HL-60 (cell line): ENCODE data around the gene PTPRN2.

Experiments used
- DNase-seq, 2 experiments: peaks; one replicate each; pipeline ENCODE4 v3.0.0-alpha.2; 2010 to 2020; ENCODE audit warnings: low read depth in 1 of 2, low spot score in 1 of 2
- H3K27ac ChIP-seq: fragments of 250-450 bp; sonication (Bioruptor Pico); replicated peaks from 2 replicates; pipeline ENCODE4 v1.5.1; 2020; ENCODE audit warnings: mild to moderate bottlenecking, moderate library complexity
- H3K27me3 ChIP-seq: fragments of 250-450 bp; sonication (Bioruptor Pico); 2 replicates; pipeline ENCODE4 v1.5.1; 2021; ENCODE audit warnings: mild to moderate bottlenecking, moderate library complexity; ENCODE audit not compliant: insufficient read depth, poor library complexity, severe bottlenecking
- H3K4me3 ChIP-seq: replicated peaks from 2 replicates; pipeline ENCODE4 v1.5.1; 2011; ENCODE audit warnings: mild to moderate bottlenecking, control low read depth, low read length; ENCODE audit not compliant: insufficient read depth
- GABPA ChIP-seq: IDR thresholded peaks from 2 replicates; pipeline ENCODE4 v1.6.1; 2012; ENCODE audit warnings: low read depth
- POLR2AphosphoS5 ChIP-seq: IDR thresholded peaks from 2 replicates; pipeline ENCODE4 v1.6.1; 2012; ENCODE audit warnings: low read depth
- SPI1 ChIP-seq: IDR thresholded peaks from 2 replicates; pipeline ENCODE4 v1.6.1; 2012; ENCODE audit warnings: low read depth, mild to moderate bottlenecking, borderline replicate concordance
- TF ChIP-seq, protein P1 (sequence below): IDR thresholded peaks from 2 replicates; pipeline ENCODE4 v1.6.1; 2012; ENCODE audit warnings: low read depth; ENCODE audit not compliant: insufficient replicate concordance
- TF ChIP-seq, protein P2 (sequence below): IDR thresholded peaks from one replicate; pipeline ENCODE4 v1.5.1; 2011; ENCODE audit warnings: low read length, control low read depth, inconsistent platforms; ENCODE audit not compliant: insufficient read depth

Gene PTPRN2

DNA sequence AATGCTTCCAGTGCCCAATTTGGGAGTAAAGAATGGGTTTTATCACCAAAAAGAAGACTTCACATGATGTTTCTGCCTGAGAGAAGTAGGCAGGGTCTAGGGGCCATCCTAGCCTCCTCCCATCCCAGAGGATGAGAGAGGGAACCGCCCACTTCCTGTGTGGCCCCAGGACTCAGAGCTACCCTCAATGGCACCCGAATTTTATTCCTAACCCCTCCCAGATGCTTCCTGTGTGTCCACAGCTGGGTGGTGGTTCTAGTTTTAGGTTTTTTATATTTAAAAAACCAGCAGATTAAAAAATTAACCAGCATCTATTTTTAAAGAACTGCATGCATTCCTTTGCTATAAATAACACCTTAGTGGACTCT lies 583.5 kb downstream of the PTPRN2 start:
- H3K27me3 ChIP-seq, result no peaks in the 10 kb centered on the region
- H3K27ac ChIP-seq, result no peak overlapping the region
- TF ChIP-seq SPI1 (no peak), GABPA (no peak), POLR2AphosphoS5 (no peak)
- TF ChIP-seq, protein P1, sequence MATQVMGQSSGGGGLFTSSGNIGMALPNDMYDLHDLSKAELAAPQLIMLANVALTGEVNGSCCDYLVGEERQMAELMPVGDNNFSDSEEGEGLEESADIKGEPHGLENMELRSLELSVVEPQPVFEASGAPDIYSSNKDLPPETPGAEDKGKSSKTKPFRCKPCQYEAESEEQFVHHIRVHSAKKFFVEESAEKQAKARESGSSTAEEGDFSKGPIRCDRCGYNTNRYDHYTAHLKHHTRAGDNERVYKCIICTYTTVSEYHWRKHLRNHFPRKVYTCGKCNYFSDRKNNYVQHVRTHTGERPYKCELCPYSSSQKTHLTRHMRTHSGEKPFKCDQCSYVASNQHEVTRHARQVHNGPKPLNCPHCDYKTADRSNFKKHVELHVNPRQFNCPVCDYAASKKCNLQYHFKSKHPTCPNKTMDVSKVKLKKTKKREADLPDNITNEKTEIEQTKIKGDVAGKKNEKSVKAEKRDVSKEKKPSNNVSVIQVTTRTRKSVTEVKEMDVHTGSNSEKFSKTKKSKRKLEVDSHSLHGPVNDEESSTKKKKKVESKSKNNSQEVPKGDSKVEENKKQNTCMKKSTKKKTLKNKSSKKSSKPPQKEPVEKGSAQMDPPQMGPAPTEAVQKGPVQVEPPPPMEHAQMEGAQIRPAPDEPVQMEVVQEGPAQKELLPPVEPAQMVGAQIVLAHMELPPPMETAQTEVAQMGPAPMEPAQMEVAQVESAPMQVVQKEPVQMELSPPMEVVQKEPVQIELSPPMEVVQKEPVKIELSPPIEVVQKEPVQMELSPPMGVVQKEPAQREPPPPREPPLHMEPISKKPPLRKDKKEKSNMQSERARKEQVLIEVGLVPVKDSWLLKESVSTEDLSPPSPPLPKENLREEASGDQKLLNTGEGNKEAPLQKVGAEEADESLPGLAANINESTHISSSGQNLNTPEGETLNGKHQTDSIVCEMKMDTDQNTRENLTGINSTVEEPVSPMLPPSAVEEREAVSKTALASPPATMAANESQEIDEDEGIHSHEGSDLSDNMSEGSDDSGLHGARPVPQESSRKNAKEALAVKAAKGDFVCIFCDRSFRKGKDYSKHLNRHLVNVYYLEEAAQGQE, result no peak
- TF ChIP-seq, protein P2, sequence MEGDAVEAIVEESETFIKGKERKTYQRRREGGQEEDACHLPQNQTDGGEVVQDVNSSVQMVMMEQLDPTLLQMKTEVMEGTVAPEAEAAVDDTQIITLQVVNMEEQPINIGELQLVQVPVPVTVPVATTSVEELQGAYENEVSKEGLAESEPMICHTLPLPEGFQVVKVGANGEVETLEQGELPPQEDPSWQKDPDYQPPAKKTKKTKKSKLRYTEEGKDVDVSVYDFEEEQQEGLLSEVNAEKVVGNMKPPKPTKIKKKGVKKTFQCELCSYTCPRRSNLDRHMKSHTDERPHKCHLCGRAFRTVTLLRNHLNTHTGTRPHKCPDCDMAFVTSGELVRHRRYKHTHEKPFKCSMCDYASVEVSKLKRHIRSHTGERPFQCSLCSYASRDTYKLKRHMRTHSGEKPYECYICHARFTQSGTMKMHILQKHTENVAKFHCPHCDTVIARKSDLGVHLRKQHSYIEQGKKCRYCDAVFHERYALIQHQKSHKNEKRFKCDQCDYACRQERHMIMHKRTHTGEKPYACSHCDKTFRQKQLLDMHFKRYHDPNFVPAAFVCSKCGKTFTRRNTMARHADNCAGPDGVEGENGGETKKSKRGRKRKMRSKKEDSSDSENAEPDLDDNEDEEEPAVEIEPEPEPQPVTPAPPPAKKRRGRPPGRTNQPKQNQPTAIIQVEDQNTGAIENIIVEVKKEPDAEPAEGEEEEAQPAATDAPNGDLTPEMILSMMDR, result no peak
- DNase-seq, result no peak
- no peak overlapping the region for H3K4me3 ChIP-seq

DNA sequence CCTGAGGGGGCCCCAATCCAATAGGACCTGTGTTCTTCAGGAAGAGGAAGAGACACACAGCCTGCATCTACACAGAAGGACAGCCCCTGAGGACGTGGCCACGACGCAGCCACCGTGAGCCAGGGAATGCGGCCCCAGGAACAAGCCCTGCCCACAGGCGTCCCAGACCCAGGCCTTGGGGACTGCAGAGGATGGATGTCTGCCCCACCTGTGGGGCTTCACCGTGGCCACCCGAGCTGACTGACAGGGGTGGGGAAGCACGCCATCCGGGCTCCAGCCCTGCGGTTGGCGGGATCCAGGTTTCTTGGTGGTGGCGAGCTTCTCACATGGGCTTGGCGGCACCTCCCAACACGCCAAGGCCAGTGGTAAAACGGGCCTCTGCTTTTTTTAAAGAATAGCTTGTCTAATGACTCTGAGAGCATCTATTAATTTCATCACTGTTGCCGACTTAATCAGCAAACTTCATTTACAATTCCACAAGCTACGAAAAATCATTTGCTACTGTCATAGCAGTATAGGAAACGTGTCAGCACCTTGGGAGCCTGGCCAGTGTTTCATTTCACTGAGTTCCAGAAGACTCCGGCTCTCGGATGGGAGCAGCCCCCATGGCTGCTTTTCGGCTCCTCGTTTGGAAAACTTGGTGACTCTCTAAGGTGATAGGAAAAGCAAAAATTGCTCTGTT lies 584.0 kb downstream of the PTPRN2 start:
- H3K4me3 ChIP-seq, result no peak overlapping the region
- DNase-seq, result no peak
- no peaks in the 10 kb centered on the region for H3K27me3 ChIP-seq
- H3K27ac ChIP-seq, result no peak overlapping the region
- TF ChIP-seq SPI1 (no peak), GABPA (no peak), POLR2AphosphoS5 (no peak)
- TF ChIP-seq, protein P1, result no peak
- TF ChIP-seq, protein P2, result no peak

DNA sequence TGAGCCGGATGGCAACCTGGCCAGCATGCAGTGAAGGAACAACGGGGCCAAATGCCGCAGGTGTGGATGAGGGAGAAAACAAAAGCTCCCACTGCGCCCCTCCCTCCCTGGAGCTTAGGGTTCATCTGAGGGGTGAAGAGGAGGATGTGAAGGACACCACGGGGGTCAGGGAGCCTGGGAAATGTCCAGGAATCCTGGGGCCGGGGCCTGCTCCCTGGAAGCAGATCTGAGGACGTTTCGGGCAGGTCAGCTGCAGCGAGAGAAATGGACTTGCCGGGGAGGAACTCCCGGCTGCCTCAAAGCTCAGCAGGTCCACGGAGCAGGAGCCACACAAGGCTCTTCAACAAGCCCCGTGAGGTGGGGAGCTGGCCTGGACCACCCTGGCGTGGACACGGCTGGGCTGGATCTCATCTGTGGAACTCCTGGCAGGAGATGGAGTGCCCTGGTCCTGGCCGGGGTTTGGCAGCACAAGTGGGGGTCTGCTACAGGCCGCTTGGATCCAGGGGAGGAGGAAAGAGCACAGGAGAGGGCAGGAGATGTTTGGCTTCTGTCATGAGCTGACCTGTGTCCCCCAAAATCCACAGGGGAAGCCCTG lies 585.0 kb downstream of the PTPRN2 start:
- TF ChIP-seq, protein P1, result no peak
- TF ChIP-seq SPI1 (no peak), GABPA (no peak), POLR2AphosphoS5 (no peak)
- TF ChIP-seq, protein P2, result no peak
- H3K4me3 ChIP-seq, result no peak overlapping the region
- DNase-seq, result no peak

More for the DNA sequence above, 585.0 kb downstream of the PTPRN2 start:
- Histone ChIP-seq H3K27ac (no peak overlapping the region), H3K27me3 (no peaks in the 10 kb centered on the region)
